GM12875 (cell line): Measurements from ENCODE around the gene TDRD5.

ENCODE experiments used
- H3K4me3 ChIP-seq: one replicate; pipeline ENCODE4 v1.5.1; 2011; ENCODE audit warnings: low read depth, low read length, control low read depth
- TF ChIP-seq, protein P1 (sequence below): IDR thresholded peaks from 2 replicates; pipeline ENCODE4 v1.5.1; 2011; ENCODE audit warnings: low read depth, mild to moderate bottlenecking, control low read depth, inconsistent platforms, low read length, moderate library complexity, borderline replicate concordance; ENCODE audit not compliant: insufficient read depth

TDRD5 gene

DNA sequence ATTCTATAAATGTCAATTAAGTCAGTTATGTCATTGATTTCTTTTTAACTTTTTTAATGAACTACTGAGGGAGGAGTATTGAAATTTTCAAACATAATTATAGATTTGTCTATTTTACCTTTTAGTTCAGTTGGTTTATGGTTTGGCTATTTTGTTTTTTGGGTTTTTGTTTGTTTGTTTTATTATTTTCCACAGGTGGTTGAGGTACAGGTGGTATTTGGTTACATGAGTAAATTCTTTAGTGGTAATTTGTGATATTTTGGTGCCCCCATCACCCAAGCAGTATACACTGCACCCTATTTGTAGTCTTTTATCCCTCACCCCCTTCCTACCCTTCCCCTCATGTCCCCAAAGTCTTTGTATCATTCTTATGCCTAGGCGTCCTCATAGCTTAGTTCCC, 9.5 kb downstream of the TDRD5 start:
- no peak overlapping the region for H3K4me3 ChIP-seq
- TF ChIP-seq, protein P1, sequence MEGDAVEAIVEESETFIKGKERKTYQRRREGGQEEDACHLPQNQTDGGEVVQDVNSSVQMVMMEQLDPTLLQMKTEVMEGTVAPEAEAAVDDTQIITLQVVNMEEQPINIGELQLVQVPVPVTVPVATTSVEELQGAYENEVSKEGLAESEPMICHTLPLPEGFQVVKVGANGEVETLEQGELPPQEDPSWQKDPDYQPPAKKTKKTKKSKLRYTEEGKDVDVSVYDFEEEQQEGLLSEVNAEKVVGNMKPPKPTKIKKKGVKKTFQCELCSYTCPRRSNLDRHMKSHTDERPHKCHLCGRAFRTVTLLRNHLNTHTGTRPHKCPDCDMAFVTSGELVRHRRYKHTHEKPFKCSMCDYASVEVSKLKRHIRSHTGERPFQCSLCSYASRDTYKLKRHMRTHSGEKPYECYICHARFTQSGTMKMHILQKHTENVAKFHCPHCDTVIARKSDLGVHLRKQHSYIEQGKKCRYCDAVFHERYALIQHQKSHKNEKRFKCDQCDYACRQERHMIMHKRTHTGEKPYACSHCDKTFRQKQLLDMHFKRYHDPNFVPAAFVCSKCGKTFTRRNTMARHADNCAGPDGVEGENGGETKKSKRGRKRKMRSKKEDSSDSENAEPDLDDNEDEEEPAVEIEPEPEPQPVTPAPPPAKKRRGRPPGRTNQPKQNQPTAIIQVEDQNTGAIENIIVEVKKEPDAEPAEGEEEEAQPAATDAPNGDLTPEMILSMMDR = no peak

DNA sequence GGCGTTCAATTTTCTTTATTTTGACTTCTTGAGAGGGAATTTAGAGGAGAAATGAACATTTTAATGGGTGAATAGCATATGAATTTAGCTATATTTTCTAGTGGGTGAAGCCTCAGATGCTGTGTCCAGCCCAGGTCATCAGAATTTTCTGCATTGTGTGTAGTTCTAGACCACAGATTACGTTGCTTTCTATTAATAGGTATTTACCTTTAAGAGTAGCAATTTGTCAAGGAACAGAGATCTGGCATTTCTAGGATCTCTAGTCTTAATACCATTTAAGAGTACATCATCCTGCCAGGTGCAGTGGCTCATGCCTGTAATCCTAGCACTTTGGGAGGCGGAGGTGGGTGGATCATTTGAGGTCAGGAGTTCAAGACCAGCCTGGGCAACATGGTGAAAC, 20.7 kb downstream of the TDRD5 start:
- H3K4me3 ChIP-seq = no peak overlapping the region
- TF ChIP-seq, protein P1 = no peak

DNA sequence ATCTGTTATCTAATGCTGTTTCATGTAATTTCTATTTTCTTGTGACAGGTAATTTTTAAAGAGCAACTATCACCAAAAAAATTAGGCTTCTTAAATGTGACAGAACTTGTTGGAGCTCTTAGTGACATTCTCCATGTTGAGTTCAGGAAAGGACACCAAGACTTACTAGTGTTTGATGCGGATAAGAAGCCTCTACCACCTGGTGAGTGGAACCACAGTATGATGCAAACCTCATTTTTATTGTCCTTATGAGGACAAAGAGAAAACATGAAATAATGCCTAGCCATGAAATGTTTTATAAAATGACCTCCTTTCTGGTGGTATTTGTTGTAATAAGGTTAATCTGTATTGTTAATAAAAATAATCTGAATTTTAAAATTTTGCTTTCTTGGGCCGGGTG, 39.1 kb downstream of the TDRD5 start:
- TF ChIP-seq, protein P1 = no peak
- no peak overlapping the region for H3K4me3 ChIP-seq

DNA sequence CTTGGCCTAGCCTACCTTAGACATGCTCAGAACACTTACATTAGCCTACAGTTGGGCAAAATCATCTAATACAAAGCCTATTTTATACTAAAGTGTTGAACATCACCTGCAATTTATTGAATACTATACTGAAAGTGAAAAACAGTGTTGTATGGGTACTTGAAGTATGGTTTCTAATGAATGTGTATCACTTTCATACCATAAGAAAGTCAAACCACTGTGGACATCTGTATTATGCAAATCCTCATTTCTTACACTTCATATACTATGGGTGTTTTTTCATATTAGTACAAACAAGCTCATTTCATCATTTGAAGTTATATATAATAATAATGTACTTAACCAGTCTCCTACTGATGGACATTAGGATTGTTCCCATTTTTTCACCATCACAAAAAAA, 41.2 kb downstream of the TDRD5 start:
- TF ChIP-seq, protein P1 = no peak
- no peak overlapping the region for H3K4me3 ChIP-seq

DNA sequence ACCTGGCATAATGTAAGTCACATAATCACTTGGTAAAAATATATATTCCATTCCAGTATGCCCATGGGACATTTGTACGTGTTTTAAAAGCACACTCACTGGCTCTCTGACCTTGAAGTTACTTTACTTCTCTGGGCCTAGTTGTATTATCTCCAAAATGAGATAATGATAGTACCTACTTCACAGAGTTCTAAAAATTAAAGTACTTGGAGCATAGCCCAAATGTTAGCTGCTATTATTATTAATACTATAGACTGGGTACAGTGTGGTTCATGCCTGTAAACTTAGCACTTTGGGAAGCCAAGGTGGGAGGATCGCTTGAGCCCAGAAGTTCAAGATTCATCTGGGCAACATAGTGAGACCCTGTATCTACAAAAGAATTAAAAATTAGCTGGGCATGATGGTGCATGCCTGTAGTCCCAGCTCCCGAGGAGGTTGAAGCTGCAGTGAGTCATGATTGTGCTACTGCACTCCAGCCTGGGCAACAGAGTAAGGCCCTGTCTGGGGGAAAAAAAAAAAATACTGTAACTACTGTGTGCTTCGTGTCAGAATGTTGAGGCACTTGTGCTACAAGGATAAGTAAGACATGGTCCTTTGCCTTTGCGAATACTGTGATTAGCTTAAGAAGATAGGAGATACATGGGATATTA, 45.7 kb downstream of the TDRD5 start:
- TF ChIP-seq, protein P1 = no peak
- H3K4me3 ChIP-seq = no peak overlapping the region

DNA sequence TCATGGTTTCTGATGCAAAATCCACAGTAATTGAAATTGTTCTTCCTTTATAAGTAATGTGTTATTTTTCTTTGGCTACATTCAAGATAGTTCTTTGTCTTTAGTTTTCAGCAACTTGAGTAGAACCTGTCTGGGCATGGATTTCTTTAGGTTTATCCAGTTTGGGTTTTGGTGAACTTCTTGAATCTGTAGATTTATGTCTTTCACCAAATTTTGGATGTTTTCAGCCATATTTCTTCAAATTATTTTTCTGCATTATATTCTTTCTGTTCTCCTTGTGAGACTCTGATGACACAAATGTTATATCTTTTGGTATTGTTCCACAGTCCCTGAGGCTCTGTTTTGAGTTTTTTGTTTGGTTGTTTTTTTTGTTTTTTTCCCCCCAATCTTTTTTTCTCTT, 69.4 kb downstream of the TDRD5 start:
- no peak overlapping the region for H3K4me3 ChIP-seq
- TF ChIP-seq, protein P1 = no peak

DNA sequence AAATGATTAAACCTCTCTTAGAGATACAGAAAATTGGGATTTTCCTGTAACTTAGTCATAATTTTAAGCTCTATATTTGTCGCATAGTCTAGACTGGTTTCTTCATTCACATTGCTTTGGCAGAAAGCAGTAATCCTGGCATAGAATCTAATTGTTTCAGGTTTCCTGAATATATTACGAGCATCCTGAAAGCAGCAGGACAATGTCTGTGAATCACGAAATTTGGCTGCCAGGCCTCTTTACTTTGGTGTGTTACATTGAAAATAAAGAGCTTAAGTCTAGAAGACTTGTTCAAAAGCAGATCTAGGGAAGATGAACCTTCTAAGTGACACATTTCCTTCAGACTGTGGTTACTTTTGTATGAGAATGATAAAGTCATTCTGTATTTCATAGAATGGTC, 72.2 kb downstream of the TDRD5 start:
- TF ChIP-seq, protein P1 = no peak
- H3K4me3 ChIP-seq = no peak overlapping the region
